ENCODE data around the gene FMR1NB.

DNA sequence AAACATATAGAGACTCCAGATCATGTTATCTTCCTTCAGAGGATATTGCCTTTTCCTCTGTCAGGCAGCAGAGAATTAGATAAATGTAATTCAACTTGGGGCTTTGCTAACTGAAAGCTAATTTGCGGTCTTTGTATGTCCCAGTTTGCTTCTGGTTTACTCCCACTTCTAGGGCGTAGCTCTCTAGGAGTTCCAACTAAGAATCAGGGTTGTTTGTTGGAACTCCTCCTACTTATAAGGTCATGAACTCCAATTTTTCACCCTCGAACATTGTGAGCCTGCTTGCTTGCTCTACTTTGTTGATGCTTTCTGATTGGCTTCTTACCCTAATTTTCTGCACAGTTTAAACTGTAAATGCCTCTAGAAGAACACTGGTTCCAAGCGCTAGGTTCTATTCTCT is 66.1 kb downstream of the FMR1NB start:
- TF ChIP-seq, protein P1, sequence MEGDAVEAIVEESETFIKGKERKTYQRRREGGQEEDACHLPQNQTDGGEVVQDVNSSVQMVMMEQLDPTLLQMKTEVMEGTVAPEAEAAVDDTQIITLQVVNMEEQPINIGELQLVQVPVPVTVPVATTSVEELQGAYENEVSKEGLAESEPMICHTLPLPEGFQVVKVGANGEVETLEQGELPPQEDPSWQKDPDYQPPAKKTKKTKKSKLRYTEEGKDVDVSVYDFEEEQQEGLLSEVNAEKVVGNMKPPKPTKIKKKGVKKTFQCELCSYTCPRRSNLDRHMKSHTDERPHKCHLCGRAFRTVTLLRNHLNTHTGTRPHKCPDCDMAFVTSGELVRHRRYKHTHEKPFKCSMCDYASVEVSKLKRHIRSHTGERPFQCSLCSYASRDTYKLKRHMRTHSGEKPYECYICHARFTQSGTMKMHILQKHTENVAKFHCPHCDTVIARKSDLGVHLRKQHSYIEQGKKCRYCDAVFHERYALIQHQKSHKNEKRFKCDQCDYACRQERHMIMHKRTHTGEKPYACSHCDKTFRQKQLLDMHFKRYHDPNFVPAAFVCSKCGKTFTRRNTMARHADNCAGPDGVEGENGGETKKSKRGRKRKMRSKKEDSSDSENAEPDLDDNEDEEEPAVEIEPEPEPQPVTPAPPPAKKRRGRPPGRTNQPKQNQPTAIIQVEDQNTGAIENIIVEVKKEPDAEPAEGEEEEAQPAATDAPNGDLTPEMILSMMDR (IDR thresholded peaks at IDR 0.05; ENCODE audit: poor library complexity) = no peak
- TF ChIP-seq EZH2 (IDR thresholded peaks at IDR 0.05; ENCODE audit: borderline replicate concordance) (no peak), EZH2phosphoT487 (IDR thresholded peaks at IDR 0.05; ENCODE audit: low read depth, severe bottlenecking, unreplicated experiment) (no peak)

Data from hepatocyte (in vitro differentiated cells).